HG03439 (cell line): ENCODE results near the gene KCNF1.

Source experiments
- ATAC-seq: cut with Tn5 transposase; IDR thresholded peaks from one replicate; pipeline ENCODE4 v1.9.1; 2021; ENCODE audit warnings: mild to moderate bottlenecking, moderate library complexity; ENCODE audit not compliant: unreplicated experiment

The KCNF1 gene

DNA sequence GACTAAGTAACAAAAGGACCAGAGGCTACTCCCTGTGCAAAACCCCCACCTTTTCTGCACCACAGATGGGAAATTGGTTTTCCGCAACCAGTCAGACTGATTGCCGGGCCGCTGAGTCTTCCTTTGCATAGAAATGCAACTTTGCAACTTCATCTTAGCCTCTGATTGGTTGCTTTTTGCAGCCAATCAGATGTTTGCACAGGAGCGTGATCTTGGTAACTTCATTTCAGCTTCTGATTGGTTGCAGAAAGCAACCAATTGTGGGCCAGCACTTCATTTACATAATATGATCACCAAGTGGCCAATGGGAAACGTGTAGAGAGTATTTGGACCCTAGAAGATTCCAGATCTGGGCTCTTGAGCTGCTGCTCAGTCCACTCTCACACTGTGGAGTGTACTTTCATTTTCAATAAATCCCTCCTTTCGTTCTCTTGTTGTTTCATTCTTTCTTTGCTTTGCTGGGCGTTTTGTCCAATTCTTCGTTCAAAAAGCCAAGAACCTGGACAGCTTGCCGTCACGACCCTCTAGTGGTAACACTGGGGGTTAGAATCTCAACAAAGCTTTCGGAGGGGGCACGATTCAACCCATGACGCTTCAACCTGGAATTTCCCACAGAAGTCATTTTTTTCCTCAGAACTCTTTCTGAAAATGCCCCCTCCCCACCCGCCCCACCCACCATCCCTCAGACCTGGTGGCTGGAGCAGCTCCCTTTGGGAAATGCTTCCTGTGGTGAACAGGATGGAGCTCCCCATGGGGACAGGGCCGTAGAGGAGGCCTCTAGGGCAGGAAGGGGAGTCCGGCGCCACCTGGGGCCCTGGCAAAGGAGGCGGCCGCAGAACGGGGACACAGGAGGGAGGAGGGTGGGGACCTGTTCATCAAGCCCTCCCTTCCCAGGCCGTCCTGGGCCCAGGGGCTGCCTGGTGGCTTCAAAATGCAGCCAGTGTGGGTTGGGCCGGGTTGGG, 31.8 kb upstream of the KCNF1 start:
- no peak for ATAC-seq

DNA sequence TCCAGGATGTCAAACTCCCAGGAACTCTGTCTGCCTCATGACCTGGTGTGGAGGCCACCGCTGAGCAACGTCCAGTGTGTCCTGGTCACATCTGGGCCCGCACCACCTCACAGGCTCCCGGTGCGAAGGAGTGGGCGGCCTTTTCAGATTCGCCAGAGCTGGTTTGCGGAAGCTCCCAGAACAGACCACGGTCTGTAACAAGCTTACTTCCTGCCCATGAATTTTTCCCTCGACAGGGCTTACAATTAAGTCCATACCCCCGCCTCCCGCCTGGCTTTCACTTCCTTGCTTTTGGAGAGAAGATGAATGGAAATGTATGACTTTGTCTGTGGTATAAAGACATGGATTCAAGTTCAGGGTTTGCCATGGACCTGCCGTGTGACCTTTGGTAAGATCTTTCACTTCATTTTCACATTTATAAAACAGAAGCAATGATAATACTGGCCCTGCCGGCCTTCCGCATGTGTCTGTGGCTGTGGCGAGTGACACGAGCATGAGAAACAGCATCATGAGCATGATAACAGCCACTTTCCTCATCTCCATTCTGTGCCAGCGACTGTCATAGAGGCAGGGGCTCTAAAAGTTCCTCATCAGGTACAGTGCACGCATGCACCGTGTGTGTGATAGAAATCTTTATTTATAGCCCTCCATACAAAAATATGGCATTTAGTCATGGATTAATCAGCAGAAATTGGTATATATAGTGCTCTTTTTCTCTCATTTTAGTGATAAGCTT, 31.0 kb upstream of the KCNF1 start:
- no peak for ATAC-seq

GRCh38 chr2:10882568-10882967, 29.2 kb upstream of the KCNF1 start:
- no peak for ATAC-seq

GRCh38 chr2:10883066-10883465, 28.7 kb upstream of the KCNF1 start:
- ATAC-seq, result no peak

GRCh38 chr2:10883801-10884478, 27.8 kb upstream of the KCNF1 start:
- no peak for ATAC-seq

DNA sequence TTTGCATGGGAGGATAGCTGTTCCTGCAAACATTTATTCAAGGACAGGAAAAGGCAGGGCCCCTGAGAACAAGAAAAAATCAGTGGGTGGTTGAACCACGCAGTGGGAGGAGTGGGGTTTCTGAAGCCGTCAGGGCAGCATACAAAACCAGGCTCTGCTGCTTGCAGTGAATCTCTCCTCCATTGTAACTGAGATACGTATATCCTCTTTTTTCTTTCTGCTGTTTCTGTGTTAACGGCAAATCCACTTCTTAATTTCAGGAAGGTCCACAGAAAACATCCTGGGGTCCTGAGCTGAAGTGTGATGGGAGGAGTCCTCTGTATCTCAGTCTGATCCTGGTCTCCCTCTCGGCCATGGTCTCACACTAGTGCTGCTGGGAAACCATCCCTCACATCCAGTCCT, 27.2 kb upstream of the KCNF1 start:
- no peak for ATAC-seq

GRCh38 chr2:10885094-10885860, 26.5 kb upstream of the KCNF1 start:
- ATAC-seq, result no peak

GRCh38 chr2:10887476-10887875, 24.3 kb upstream of the KCNF1 start:
- no peak for ATAC-seq

GRCh38 chr2:10889651-10890215, 22.0 kb upstream of the KCNF1 start:
- no peak for ATAC-seq

- ATAC-seq, result no peak
Observed at GRCh38 chr2:10890706-10891270, 20.9 kb upstream of the KCNF1 start.

GRCh38 chr2:10891390-10891789, 20.3 kb upstream of the KCNF1 start:
- no peak for ATAC-seq

DNA sequence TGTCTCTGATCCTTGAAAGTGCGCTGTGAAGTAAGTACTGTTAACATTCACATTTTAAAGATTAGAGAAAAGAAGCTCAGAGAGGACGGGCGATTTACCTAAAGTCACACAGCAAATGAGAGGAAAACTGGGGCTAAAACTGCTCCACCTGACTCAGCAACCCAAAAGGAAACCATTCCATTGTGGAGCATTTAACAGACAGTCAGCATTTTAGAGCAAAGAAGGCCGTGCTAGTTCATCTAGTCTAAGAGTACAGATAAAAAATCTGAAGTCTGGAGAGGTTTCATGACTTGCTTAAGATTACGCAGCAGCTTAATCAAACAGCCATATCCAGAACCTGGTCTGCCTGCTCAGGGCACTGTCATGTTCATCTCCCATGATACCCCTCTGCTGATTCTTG, 19.9 kb upstream of the KCNF1 start:
- ATAC-seq, result no peak

DNA sequence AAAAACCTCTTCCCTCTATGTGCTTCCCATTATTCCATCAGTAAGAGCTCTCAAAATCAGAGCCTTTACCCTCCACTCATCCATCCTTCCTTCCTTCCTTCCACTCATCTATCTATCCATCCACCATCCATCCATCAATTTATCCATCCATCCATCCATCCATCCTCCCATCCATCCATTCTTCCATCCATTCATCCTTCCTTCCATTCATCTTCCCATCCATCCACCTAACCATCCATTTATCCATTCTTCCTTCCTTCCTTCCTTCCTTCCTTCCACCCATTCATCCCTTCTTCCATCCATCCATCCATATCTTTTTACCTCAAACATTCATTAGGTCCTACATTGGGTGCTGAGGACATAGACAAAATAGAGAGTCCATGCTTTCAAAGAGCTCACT, 19.4 kb upstream of the KCNF1 start:
- no peak for ATAC-seq

GRCh38 chr2:10892796-10893350, 18.9 kb upstream of the KCNF1 start:
- ATAC-seq, result no peak

GRCh38 chr2:10894264-10894935, 17.3 kb upstream of the KCNF1 start:
- no peak for ATAC-seq

DNA sequence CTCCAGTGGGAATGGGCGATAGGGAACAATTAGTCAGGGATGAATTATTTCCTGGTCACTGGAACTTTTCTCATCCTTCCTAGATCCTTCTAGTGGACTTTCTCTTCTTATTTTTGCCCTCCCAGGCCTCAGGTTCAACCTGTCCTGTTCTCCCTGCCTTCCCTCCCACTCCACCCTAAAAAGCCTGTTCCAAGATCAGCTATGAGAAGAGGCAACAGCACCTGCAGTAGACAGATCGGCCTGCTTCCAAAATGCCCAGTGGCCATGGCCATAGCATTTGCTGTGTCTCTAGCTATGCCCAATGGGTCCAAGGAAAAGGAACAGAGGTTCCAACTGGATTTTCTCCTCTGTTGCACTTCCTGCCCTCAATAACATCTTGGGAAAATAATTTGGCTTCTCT, 16.5 kb upstream of the KCNF1 start:
- no peak for ATAC-seq

GRCh38 chr2:10897956-10898355, 13.8 kb upstream of the KCNF1 start:
- ATAC-seq, result no peak

DNA sequence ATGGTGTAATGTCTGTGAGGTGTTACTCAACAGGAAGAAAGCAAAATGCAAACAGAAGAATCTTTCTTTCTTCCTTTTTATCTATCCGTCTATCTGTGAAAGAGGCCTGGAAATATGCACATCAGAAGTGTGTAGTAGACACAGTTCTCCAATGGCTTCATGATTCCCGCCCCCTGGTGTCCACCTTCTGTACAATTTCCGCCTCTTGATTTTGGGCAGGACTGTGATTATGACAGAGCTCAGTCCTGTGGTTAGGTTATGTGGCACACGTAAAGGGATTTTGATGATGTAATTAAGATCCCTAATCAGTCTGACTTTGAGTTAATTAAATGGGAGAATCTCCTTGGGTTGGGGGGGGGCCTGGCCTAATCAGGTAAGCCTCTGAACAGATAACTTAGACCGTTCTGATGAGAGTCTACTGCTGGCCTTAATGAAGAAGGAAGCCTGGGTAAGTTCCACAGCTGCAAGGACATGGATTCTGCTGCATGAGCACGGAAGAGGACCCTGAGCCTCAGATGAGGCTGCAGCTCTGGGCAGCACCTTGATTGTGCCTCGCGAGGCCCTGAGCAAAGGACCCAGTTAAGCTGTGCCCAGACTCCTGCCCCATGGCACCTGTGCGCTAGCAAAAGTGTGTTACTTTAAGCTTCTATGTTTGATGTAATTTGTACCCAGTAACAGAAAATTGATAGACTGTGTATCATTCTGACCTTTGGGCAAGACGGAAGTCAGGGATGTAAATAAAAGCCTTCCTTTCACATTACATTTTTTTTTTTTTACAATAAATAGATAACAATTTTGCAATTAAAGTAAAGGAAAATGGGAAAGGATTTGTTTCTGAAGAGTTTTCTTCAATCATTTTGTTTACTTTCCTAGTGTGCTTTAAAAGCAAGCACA, 11.3 kb upstream of the KCNF1 start:
- ATAC-seq, result no peak
